ENCODE data around the gene RAB2B.

RAB2B gene

GRCh38 chr14:21476925-21477681 lies at the start of gene RAB2B, which contains the start of gene TOX4:
Gene RAB2B, minus strand, starts transcription at chr14:21476959. Its CDS starts 87 bp downstream, at chr14:21476872.
Gene TOX4, plus strand, starts transcription at chr14:21477195. Its CDS starts 84 bp downstream, at chr14:21477279.
- peak; percentile 86 to 92 for DNase-seq (ENCODE audit: low read depth in 2 of 2)

GRCh38 chr14:21525962-21526671 lies 49.4 kb upstream of the RAB2B start, which contains the start of gene SALL2:
Gene SALL2, minus strand, starts transcription at chr14:21526346. Its CDS starts 219 bp downstream, at chr14:21526127.
- DNase-seq (ENCODE audit: low read depth in 2 of 2), result peak; percentile 35 to 72

GRCh38 chr14:21525571-21525961 lies 48.8 kb upstream of the RAB2B start:
- DNase-seq (ENCODE audit: low read depth in 2 of 2), result no peak

GRCh38 chr14:21524575-21525490 lies 48.1 kb upstream of the RAB2B start:
- DNase-seq (ENCODE audit: low read depth in 2 of 2), result no peak

GRCh38 chr14:21523203-21523602 lies 46.4 kb upstream of the RAB2B start:
- DNase-seq (ENCODE audit: low read depth in 2 of 2), result no peak

- no peak for DNase-seq (ENCODE audit: low read depth in 2 of 2)
Measured at GRCh38 chr14:21521501-21521900, 44.7 kb upstream of the RAB2B start.

- no peak for DNase-seq (ENCODE audit: low read depth in 2 of 2)
Measured at GRCh38 chr14:21520767-21521166, 44.0 kb upstream of the RAB2B start.

GRCh38 chr14:21518725-21519124 lies 42.0 kb upstream of the RAB2B start:
- DNase-seq (ENCODE audit: low read depth in 2 of 2), result no peak

- no peak for DNase-seq (ENCODE audit: low read depth in 2 of 2)
Measured at GRCh38 chr14:21514341-21514740, 37.6 kb upstream of the RAB2B start.

- peak; percentile 88 for DNase-seq (ENCODE audit: low read depth in 2 of 2)
Measured at GRCh38 chr14:21510735-21511657, 34.2 kb upstream of the RAB2B start, which contains the start of gene METTL3. Gene METTL3, minus strand, starts transcription at chr14:21511340. Its CDS starts 117 bp downstream, at chr14:21511223.

- no peak for DNase-seq (ENCODE audit: low read depth in 2 of 2)
Measured at GRCh38 chr14:21509432-21510143, 32.8 kb upstream of the RAB2B start.

GRCh38 chr14:21506557-21506956 lies 29.8 kb upstream of the RAB2B start:
- DNase-seq (ENCODE audit: low read depth in 2 of 2), result no peak

GRCh38 chr14:21505012-21505553 lies 28.3 kb upstream of the RAB2B start:
- no peak for DNase-seq (ENCODE audit: low read depth in 2 of 2)

GRCh38 chr14:21503376-21503775 lies 26.6 kb upstream of the RAB2B start:
- DNase-seq (ENCODE audit: low read depth in 2 of 2), result no peak

GRCh38 chr14:21501568-21501967 lies 24.8 kb upstream of the RAB2B start:
- DNase-seq (ENCODE audit: low read depth in 2 of 2), result no peak

GRCh38 chr14:21498540-21499526 lies 22.1 kb upstream of the RAB2B start:
- DNase-seq (ENCODE audit: low read depth in 2 of 2), result no peak

- no peak for DNase-seq (ENCODE audit: low read depth in 2 of 2)
Measured at GRCh38 chr14:21496453-21496852, 19.7 kb upstream of the RAB2B start.
